ENCODE results near the gene CDH11.

The CDH11 gene

GRCh38 chr16:65097296-65097695, 24.6 kb downstream of the CDH11 start:
- H3K27ac ChIP-seq (replicated peaks) = no peak overlapping the region
- TF ChIP-seq POLR2AphosphoS5 (IDR thresholded peaks at IDR 0.05; ENCODE audit: low read depth) = no peak
- TF ChIP-seq, protein P1, sequence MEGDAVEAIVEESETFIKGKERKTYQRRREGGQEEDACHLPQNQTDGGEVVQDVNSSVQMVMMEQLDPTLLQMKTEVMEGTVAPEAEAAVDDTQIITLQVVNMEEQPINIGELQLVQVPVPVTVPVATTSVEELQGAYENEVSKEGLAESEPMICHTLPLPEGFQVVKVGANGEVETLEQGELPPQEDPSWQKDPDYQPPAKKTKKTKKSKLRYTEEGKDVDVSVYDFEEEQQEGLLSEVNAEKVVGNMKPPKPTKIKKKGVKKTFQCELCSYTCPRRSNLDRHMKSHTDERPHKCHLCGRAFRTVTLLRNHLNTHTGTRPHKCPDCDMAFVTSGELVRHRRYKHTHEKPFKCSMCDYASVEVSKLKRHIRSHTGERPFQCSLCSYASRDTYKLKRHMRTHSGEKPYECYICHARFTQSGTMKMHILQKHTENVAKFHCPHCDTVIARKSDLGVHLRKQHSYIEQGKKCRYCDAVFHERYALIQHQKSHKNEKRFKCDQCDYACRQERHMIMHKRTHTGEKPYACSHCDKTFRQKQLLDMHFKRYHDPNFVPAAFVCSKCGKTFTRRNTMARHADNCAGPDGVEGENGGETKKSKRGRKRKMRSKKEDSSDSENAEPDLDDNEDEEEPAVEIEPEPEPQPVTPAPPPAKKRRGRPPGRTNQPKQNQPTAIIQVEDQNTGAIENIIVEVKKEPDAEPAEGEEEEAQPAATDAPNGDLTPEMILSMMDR (IDR thresholded peaks at IDR 0.05; ENCODE audit: insufficient read depth, low read length) = no peak
- no peak for TF ChIP-seq REST (IDR thresholded peaks at IDR 0.05; ENCODE audit: insufficient replicate concordance, low read depth)
- no peak for TF ChIP-seq SPI1 (IDR thresholded peaks at IDR 0.05; ENCODE audit: borderline replicate concordance, low read depth)
- no peak for TF ChIP-seq GABPA (IDR thresholded peaks at IDR 0.05; ENCODE audit: low read depth)
- no peaks in the 10 kb centered on the region for H3K27me3 ChIP-seq (ENCODE audit: insufficient read depth, poor library complexity, severe bottlenecking)
- no peak overlapping the region for H3K4me3 ChIP-seq (replicated peaks; ENCODE audit: insufficient read depth, low read length)
- DNase-seq (ENCODE audit: low read depth in 1 of 2, low spot score in 1 of 2) = no peak

GRCh38 chr16:65095906-65096305, 26.0 kb downstream of the CDH11 start:
- no peak for TF ChIP-seq POLR2AphosphoS5 (IDR thresholded peaks at IDR 0.05; ENCODE audit: low read depth)
- Histone ChIP-seq H3K27ac (replicated peaks) (no peak overlapping the region), H3K4me3 (replicated peaks; ENCODE audit: insufficient read depth, low read length) (no peak overlapping the region), H3K27me3 (ENCODE audit: insufficient read depth, poor library complexity, severe bottlenecking) (no peaks in the 10 kb centered on the region)
- no peak for DNase-seq (ENCODE audit: low read depth in 1 of 2, low spot score in 1 of 2)

DNA sequence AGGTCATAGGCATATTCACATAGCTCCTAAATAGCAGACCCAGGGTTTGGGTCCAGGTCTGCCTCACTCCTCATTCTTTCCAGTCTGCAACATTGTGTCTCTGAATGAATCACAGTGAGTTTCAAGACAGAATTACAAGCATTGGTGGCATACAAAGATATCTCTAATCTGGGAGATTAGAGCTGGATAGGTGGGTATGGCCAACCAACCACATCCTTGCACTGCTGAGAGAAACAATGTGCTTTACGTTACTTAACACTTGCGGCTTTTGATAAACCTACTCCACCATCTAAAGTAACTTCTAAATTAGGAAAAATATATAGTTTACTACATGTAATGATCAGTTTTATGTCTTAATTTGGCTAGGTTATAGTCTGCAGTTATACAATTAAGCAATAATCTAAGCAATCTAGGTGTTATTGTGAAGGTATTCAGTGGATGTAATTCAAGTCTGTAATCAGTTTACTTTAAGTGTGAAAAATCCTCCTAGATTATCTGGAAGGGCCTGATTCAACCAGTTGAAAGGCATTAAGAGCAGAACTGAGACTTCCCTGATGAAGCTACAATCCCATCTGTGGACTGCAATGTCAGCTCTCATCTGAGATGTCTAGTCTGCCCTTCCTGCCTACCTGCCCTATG, 26.7 kb downstream of the CDH11 start:
- Histone ChIP-seq H3K4me3 (replicated peaks; ENCODE audit: insufficient read depth, low read length) (no peak overlapping the region), H3K27me3 (ENCODE audit: insufficient read depth, poor library complexity, severe bottlenecking) (no peaks in the 10 kb centered on the region), H3K27ac (replicated peaks) (no peak overlapping the region)
- no peak for TF ChIP-seq GABPA (IDR thresholded peaks at IDR 0.05; ENCODE audit: low read depth)
- no peak for TF ChIP-seq POLR2AphosphoS5 (IDR thresholded peaks at IDR 0.05; ENCODE audit: low read depth)
- no peak for TF ChIP-seq REST (IDR thresholded peaks at IDR 0.05; ENCODE audit: insufficient replicate concordance, low read depth)
- no peak for TF ChIP-seq SPI1 (IDR thresholded peaks at IDR 0.05; ENCODE audit: borderline replicate concordance, low read depth)
- TF ChIP-seq, protein P1 (IDR thresholded peaks at IDR 0.05; ENCODE audit: insufficient read depth, low read length) = no peak
- DNase-seq (ENCODE audit: low read depth in 1 of 2, low spot score in 1 of 2) = no peak

- no peak for TF ChIP-seq SPI1 (IDR thresholded peaks at IDR 0.05; ENCODE audit: borderline replicate concordance, low read depth)
- TF ChIP-seq POLR2AphosphoS5 (IDR thresholded peaks at IDR 0.05; ENCODE audit: low read depth) = no peak
- TF ChIP-seq GABPA (IDR thresholded peaks at IDR 0.05; ENCODE audit: low read depth) = no peak
- TF ChIP-seq REST (IDR thresholded peaks at IDR 0.05; ENCODE audit: insufficient replicate concordance, low read depth) = no peak
- TF ChIP-seq, protein P1 (IDR thresholded peaks at IDR 0.05; ENCODE audit: insufficient read depth, low read length) = no peak
- DNase-seq (ENCODE audit: low read depth in 1 of 2, low spot score in 1 of 2) = no peak
- H3K27ac ChIP-seq (replicated peaks) = no peak overlapping the region
- H3K27me3 ChIP-seq (ENCODE audit: insufficient read depth, poor library complexity, severe bottlenecking) = no peaks in the 10 kb centered on the region
- no peak overlapping the region for H3K4me3 ChIP-seq (replicated peaks; ENCODE audit: insufficient read depth, low read length)
Measured at GRCh38 chr16:65094009-65094408, 27.9 kb downstream of the CDH11 start.
